KG1 (cell line): ENCODE data around the gene GGA1.
"Not testable (repeated sequence)": the region's sequence is repeated elsewhere in the genome, so short reads cannot be mapped to it uniquely, and the experiment has no call there.

Experiments
- DNase-seq: peaks from one replicate; lab custom pipeline; 2025; lab: John Stamatoyannopoulos, UW

GGA1 gene

DNA sequence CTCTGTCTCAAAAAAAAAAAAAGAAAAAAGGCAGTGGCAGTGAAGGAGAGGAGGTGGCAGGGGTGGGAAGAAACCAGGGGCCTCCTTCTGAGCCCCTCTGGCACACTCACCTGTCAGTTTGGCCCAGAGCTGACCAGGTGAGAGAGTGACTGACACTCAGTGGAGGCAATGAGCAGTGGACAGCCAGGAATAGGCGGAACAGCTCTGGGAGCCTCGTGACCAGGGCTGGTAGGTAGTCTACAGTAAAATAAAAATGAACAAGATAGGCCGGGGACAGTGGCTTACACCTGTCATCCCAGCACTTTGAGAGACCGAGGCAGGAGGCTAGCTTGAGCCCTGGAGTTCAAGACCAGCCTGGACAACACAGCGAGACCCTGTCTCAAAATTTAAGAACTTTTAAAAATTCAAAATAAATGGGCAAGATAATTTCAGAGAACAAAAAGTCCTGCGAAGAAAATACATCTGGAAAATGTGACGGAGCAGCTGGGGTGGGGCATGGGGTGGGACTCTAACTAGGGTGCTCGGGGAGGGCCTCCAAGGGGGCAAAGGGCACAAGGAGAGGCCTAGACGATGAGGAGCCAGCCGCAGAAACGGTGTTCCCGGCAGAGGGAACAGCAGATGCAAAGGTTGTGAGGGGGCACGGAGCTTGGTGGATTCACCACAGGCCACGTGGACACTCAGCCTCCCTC lies 46.1 kb downstream of the GGA1 start:
- DNase-seq: no peak

DNA sequence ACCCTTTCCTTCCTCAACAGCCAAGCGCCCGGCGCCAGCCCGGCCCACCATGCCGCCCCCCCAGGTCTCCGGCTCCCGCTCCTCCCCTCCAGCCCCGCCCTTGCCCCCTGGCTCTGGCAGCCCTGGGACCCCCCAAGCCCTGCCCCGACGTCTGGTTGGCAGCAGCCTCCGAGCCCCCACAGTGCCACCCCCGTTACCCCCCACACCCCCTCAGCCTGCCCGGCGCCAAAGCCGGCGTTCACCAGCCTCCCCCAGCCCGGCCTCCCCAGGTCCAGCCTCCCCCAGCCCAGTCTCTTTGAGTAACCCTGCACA lies 46.6 kb downstream of the GGA1 start:
- no peak for DNase-seq

DNA sequence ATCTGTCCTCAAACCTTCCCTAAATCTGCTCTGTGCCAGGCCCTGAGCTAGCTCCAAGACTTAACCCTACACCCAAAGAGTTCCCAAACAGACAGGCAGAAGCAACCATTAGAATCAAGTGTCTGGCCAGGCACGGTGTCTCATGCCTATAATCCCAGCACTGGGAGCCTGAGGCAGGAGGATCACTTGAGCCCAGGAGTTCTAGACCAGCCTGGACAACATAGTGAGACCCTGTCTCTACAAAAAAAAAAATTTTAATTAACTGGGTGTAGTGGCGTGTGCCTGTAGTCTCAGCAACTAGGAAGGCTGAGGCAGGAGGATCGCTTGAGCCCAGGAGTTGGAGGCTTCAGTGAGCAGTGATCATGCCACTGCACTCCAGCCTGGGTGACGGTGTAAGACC lies 47.9 kb downstream of the GGA1 start:
- not testable (repeated sequence) for DNase-seq

DNA sequence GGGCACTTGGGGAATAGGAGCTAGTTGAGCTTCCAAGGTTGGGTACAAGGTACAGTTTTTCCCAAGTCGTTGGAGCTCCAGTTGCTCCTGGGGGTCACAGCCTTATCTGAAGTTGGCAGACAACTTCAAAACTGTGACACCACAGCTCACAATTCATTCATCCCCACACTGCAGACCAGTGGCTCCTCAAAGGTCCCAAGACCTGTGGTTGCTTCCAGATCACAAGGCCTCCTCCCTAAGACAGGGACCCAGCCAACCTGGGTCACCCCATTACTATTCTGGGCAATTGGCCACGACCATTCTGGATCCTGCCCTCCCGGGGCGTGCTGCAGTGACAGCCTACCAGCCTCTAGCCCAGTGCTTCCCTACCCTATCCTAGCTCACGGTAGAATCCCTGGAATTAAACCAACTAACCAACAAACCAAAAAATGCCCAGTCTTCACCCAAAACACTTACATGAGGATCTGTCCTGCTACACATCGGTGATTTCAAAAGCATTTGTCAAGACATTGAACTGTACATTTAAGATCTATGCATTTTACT lies 49.0 kb downstream of the GGA1 start:
- no peak for DNase-seq

DNA sequence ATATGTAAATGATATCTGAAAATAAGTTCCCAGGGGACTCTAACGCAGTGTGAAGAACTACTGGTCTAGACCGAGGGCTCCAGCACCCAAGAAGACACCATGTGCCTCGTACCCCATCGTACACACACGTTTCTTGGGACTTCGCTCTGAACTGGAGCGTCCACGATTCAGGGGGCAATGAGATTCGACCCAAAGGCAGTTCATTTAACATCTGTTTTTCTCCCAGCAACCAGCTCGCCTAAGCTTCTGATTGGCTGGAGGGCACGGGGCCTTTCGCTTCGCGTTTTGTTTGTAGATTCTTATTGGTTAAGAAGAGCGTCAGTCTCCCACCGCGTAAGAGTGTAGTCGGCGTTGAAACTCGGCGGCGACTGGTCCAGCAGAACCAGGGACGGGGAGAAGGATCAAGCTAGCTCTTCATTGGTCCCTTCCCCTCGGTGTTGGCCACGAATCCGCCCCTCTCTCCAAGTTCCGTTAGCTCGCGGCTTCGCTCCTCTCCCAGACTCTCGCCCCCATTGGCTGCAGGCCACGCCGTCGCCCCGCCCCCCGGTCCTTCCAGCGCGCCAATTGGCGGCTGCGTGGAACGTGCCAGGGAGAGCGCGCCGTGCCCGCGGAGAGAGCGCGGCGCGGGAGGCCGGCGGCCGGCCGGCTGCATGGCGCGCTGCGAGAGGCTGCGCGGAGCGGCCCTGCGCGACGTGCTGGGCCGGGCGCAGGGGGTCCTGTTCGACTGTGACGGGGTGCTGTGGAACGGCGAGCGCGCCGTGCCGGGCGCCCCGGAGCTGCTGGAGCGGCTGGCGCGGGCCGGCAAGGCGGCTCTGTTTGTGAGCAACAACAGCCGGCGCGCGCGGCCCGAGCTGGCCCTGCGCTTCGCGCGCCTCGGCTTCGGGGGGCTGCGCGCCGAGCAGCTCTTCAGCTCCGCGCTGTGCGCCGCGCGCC lies 49.8 kb downstream of the GGA1 start, which contains the start of gene PDXP:
TSS of gene PDXP (plus strand) at position 591 of the 933 bp plus-strand sequence. CDS start at position 651, 60 bp downstream.
- DNase-seq: peak; percentile 99

DNA sequence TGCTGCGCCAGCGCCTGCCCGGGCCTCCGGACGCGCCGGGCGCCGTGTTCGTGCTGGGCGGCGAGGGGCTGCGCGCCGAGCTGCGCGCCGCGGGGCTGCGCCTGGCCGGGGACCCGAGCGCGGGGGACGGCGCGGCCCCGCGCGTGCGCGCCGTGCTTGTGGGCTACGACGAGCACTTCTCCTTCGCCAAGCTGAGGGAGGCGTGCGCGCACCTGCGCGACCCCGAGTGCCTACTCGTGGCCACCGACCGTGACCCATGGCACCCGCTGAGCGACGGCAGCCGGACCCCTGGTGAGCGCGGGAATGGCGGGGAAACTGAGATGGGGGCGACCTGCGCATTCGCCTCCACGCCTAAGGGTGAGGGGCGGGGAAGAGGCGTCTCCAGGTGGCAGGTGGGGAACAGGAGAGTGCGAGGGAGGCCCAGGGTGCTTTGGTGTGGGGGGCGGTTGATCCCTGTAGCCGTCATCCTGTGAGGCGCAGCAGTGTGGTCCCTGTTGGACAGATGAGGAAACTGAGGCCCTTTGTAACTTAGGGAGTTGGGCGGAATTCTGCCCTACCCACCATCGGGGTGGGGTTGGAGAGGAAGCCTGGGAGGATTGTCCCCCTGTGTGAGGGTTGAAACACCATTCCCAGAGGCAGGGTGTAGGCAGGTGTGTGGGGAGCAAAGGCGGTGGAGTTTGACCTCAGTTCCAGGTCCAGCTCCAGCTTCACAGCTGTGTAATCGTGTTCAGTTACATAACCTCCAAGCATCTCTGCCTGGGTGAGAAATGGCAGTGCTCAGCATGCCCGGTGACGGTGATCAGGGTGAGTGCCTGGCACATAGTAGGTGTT lies 50.6 kb downstream of the GGA1 start:
- no peak for DNase-seq

- DNase-seq: no peak
These were observed 51.5 kb downstream of the GGA1 start for GRCh38 chr22:37659897-37660708.

DNA sequence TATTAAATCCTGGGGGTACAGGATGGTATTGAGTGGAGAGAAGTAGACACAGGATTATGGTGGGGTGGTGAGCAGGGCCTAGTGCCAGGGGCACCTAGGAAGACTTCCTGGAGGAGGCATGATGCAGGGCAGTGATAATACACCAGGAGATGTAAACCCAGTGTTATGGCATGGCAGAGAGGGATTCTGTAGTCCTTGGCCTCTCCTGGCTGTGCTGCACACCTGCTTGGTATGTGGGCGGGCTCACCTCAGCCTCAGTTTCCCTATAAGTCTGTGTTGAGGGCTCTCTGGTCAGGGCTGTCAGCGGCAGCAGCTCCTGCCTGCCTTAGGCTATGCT lies 52.0 kb downstream of the GGA1 start:
- no peak for DNase-seq

- no peak for DNase-seq
These were observed 52.7 kb downstream of the GGA1 start for GRCh38 chr22:37661160-37661924.

DNA sequence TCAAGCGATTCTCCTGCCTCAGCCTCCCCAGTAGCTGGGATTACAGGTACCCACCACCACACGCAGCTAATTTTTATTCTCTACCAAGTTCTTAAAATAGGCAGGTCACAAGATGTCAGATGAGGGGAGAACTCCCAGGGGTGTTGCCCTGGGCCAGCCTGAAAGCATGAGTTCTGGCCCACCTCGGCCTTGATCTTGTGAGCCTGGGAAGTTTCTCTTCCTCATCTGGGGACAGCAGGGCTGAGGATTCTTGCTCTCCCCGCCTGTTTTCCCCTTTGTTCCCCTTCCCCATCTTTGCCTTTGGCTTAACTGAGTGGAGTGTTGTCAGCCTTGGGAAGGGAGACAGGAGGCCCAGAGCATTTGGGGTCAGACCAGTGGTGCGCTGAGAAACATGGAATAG lies 53.4 kb downstream of the GGA1 start:
- no peak for DNase-seq

GRCh38 chr22:37663521-37664140 lies 55.0 kb downstream of the GGA1 start:
- no peak for DNase-seq

- no peak for DNase-seq
These were observed 55.8 kb downstream of the GGA1 start for GRCh38 chr22:37664249-37665101.

- no peak for DNase-seq
These were observed 56.9 kb downstream of the GGA1 start for GRCh38 chr22:37665487-37665886.

DNA sequence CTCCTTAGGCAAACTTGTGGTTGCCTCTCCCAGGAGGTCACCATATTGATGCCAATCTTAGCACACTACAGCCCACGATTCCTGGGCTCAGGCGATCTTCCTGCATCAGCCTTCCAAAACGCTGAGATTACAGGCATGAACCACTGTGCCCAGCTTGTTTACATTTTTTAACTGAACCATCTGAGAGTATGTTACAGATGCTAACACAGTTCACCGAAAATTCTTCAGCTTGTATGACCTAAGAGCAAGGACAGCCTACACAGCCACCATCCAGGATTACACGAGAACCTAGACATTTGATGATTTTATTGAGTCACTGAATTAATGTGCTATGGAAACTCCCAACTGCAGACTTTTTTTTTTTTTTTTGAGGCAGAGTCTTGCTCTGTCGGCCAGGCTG lies 61.0 kb downstream of the GGA1 start:
- DNase-seq: no peak

- DNase-seq: no peak
These were observed 63.7 kb downstream of the GGA1 start for GRCh38 chr22:37672206-37672919.

GRCh38 chr22:37672920-37673455 lies 64.4 kb downstream of the GGA1 start:
- no peak for DNase-seq

GRCh38 chr22:37674248-37674647 lies 65.6 kb downstream of the GGA1 start:
- no peak for DNase-seq
